ENCODE data around the gene GALNT7. TPM values are rescaled to one million over a fixed set of nuclear protein-coding genes. Genes with fewer than 3 reads are reported as not detected.

The GALNT7 gene
- total RNA-seq, 4 donors from 2014 or later: 8.7 to 22.4 (median 9.7) TPM

DNA sequence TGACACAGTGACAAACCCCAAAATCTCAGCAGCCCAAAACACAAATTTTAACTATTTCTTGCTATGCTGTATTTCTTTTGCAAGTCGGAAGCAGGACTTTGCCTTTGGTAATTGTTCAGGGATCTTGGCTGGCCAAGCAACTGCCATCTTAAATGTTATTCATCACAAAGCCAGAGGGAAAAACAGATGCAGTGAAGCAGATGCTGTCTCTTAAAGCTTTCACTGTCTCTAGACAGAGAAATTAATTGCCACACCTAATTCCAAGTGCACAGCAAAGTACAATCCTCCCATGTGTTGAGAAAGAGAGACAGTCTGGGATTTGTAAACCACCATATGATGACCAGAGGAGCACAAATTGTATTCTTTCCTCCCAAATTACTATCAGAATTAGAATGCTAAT, 30.0 kb upstream of the GALNT7 start:
- no peaks in the 10 kb centered on the region for H3K4me1 ChIP-seq
- no peaks in the 10 kb centered on the region for H3K27me3 ChIP-seq
- TF ChIP-seq EP300 (IDR thresholded peaks at IDR 0.05) (no peak), POLR2A (IDR thresholded peaks at IDR 0.05) (no peak), CTCF (IDR thresholded peaks at IDR 0.05) (no peak)
- no peaks in the 10 kb centered on the region for H3K9me3 ChIP-seq
- H3K4me3 ChIP-seq: no peak overlapping the region
- WGBS, 2 donors: 69 to 86% methylated on average over 1 of the region's 1 CpG
- no peak for DNase-seq (ENCODE audit: low spot score in 2 of 2)
- no peaks in the 10 kb centered on the region for H3K36me3 ChIP-seq
- no peak overlapping the region for H3K27ac ChIP-seq

DNA sequence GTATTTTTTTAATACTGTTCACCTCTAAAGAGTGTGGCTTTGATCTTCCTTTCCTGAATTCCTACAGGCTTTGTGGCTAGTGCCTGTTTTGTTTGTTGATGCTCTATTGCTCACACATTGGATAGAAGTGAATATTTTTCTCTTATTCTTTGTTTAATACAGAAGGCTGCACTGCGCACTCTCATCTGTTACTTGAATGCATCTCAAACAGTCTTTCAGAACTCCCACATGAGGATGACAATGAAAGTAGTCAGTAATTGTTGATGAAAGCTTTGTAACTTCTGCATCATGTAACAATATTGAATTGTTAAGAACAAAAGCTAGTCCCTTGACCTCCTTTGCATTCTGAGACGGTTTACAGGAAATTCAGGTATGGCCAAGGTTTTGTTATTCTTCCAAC, 29.1 kb upstream of the GALNT7 start:
- 15 to 20% methylated on average over 2 of the region's 2 CpGs for WGBS, 2 donors
- no peak overlapping the region for H3K27ac ChIP-seq
- TF ChIP-seq CTCF (IDR thresholded peaks at IDR 0.05): no peak
- no peak for TF ChIP-seq POLR2A (IDR thresholded peaks at IDR 0.05)
- TF ChIP-seq EP300 (IDR thresholded peaks at IDR 0.05): no peak
- no peaks in the 10 kb centered on the region for H3K4me1 ChIP-seq
- H3K27me3 ChIP-seq: no peaks in the 10 kb centered on the region
- H3K4me3 ChIP-seq: no peak overlapping the region
- H3K36me3 ChIP-seq: no peaks in the 10 kb centered on the region
- H3K9me3 ChIP-seq: no peaks in the 10 kb centered on the region
- no peak for DNase-seq (ENCODE audit: low spot score in 2 of 2)

DNA sequence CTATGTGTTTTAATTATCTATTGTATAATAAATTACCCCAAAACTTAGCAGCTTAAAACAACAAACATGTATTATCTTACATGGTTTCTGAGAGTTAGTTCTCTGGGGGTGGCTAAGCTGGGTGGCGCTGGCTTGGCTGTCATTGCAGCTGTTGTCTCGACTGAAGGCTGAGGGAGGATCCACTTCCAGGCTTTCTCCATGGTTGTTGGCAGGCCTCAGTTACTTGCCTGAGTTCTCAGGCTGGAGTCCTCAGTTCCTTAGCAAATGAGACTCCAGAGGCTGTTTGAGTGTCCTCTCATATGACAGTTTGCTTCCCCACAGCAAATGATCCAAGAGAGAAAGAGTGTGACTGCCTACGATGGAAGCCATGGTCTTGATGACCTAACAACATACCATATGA, 23.5 kb upstream of the GALNT7 start:
- Histone ChIP-seq H3K4me1 (no peaks in the 10 kb centered on the region), H3K4me3 (no peak overlapping the region), H3K9me3 (no peaks in the 10 kb centered on the region), H3K27ac (no peak overlapping the region), H3K36me3 (no peaks in the 10 kb centered on the region), H3K27me3 (no peaks in the 10 kb centered on the region)
- TF ChIP-seq CTCF (IDR thresholded peaks at IDR 0.05) (no peak), POLR2A (IDR thresholded peaks at IDR 0.05) (no peak), EP300 (IDR thresholded peaks at IDR 0.05) (no peak)
- WGBS, 2 donors: 74 to 98% methylated on average over 3 of the region's 3 CpGs
- no peak for DNase-seq (ENCODE audit: low spot score in 2 of 2)

GRCh38 chr4:173146456-173146855, 22.2 kb upstream of the GALNT7 start:
- Histone ChIP-seq H3K4me1 (no peaks in the 10 kb centered on the region), H3K27me3 (no peaks in the 10 kb centered on the region), H3K9me3 (no peaks in the 10 kb centered on the region), H3K36me3 (no peaks in the 10 kb centered on the region), H3K27ac (no peak overlapping the region), H3K4me3 (no peak overlapping the region)
- no peak for DNase-seq (ENCODE audit: low spot score in 2 of 2)
- 93 to 99% methylated on average over 4 of the region's 4 CpGs for WGBS, 2 donors
- TF ChIP-seq POLR2A (IDR thresholded peaks at IDR 0.05) (no peak), EP300 (IDR thresholded peaks at IDR 0.05) (no peak), CTCF (IDR thresholded peaks at IDR 0.05) (no peak)

GRCh38 chr4:173151496-173151895, 17.1 kb upstream of the GALNT7 start:
- no peak for DNase-seq (ENCODE audit: low spot score in 2 of 2)
- no peak for TF ChIP-seq CTCF (IDR thresholded peaks at IDR 0.05)
- TF ChIP-seq EP300 (IDR thresholded peaks at IDR 0.05): no peak
- TF ChIP-seq POLR2A (IDR thresholded peaks at IDR 0.05): no peak
- no peak overlapping the region for H3K4me3 ChIP-seq
- H3K36me3 ChIP-seq: no peaks in the 10 kb centered on the region
- 70 to 76% methylated on average over 2 of the region's 2 CpGs for WGBS, 2 donors
- H3K4me1 ChIP-seq: no peaks in the 10 kb centered on the region
- H3K9me3 ChIP-seq: no peaks in the 10 kb centered on the region
- no peaks in the 10 kb centered on the region for H3K27me3 ChIP-seq
- H3K27ac ChIP-seq: no peak overlapping the region

Measured in tibial nerve (tissue), 4 donors.